RWPE2 (cell line): Measurements from ENCODE around the gene PRR32.

Experiments used
- ATAC-seq: fragments of 200-7000 bp; cut with Tn5 transposase; 3 replicates; pipeline ENCODE4 v1.9.1; 2021; ENCODE audit warnings: low read depth
- DNase-seq: peaks from one replicate; pipeline ENCODE4 v3.0.0-alpha.2; 2020; ENCODE audit warnings: low spot score
- H3K27ac ChIP-seq: fragments of 450-650 bp; 2 replicates; pipeline ENCODE4 v1.5.1; 2017; ENCODE audit warnings: mild to moderate bottlenecking; ENCODE audit not compliant: poor library complexity, severe bottlenecking
- H3K27me3 ChIP-seq: fragments of 250-450 bp; sonication (Bioruptor Pico); 2 replicates; pipeline ENCODE4 v1.5.1; 2021; ENCODE audit warnings: mild to moderate bottlenecking, moderate library complexity; ENCODE audit not compliant: insufficient read depth, poor library complexity, severe bottlenecking
- H3K36me3 ChIP-seq: fragments of 250-450 bp; sonication (Bioruptor Pico); 2 replicates; pipeline ENCODE4 v1.5.1; 2020; ENCODE audit warnings: low read depth, mild to moderate bottlenecking, moderate library complexity
- H3K4me1 ChIP-seq: fragments of 250-450 bp; sonication (Bioruptor Pico); 2 replicates; pipeline ENCODE4 v1.5.1; 2021; ENCODE audit warnings: mild to moderate bottlenecking, moderate library complexity; ENCODE audit not compliant: insufficient read depth, poor library complexity, severe bottlenecking
- H3K4me3 ChIP-seq: fragments of 250-450 bp; sonication (Bioruptor Pico); 2 replicates; pipeline ENCODE4 v1.5.1; 2021; ENCODE audit warnings: mild to moderate bottlenecking, moderate library complexity; ENCODE audit not compliant: severe bottlenecking
- H3K9me3 ChIP-seq: fragments of 250-450 bp; sonication (Bioruptor Pico); 2 replicates; pipeline ENCODE4 v1.5.1; 2021; ENCODE audit warnings: mild to moderate bottlenecking, moderate library complexity; ENCODE audit not compliant: severe bottlenecking
- CTCF ChIP-seq: fragments of 450-650 bp; IDR thresholded peaks from one replicate; pipeline ENCODE4 v1.5.1; 2017; ENCODE audit warnings: mild to moderate bottlenecking, moderate library complexity; ENCODE audit not compliant: poor library complexity, severe bottlenecking

The PRR32 gene

GRCh38 chrX:126815806-126816205 lies 3.7 kb upstream of the PRR32 start:
- Histone ChIP-seq H3K4me1 (no peaks in the 10 kb centered on the region), H3K27ac (no peak overlapping the region), H3K36me3 (no peaks in the 10 kb centered on the region), H3K27me3 (no peaks in the 10 kb centered on the region), H3K9me3 (no peaks in the 10 kb centered on the region), H3K4me3 (no peak overlapping the region)
- ATAC-seq (no peak), DNase-seq (no peak)
- TF ChIP-seq CTCF = no peak

- Histone ChIP-seq H3K4me3 (no peak overlapping the region), H3K27me3 (no peaks in the 10 kb centered on the region), H3K36me3 (no peaks in the 10 kb centered on the region), H3K27ac (no peak overlapping the region), H3K4me1 (no peaks in the 10 kb centered on the region), H3K9me3 (no peaks in the 10 kb centered on the region)
- ATAC-seq (no peak), DNase-seq (no peak)
- no peak for TF ChIP-seq CTCF
Measured at GRCh38 chrX:126820700-126821420, 1.3 kb downstream of the PRR32 start.

- no peak for TF ChIP-seq CTCF
- Histone ChIP-seq H3K27ac (no peak overlapping the region), H3K27me3 (no peaks in the 10 kb centered on the region), H3K9me3 (no peaks in the 10 kb centered on the region), H3K4me3 (no peak overlapping the region), H3K4me1 (no peaks in the 10 kb centered on the region), H3K36me3 (no peaks in the 10 kb centered on the region)
- DNase-seq = no peak
- ATAC-seq = no peak
Measured at GRCh38 chrX:126824338-126825007, 4.9 kb downstream of the PRR32 start.

GRCh38 chrX:126825566-126826193 lies 6.2 kb downstream of the PRR32 start:
- Histone ChIP-seq H3K27ac (no peak overlapping the region), H3K36me3 (no peaks in the 10 kb centered on the region), H3K9me3 (no peaks in the 10 kb centered on the region), H3K4me3 (no peak overlapping the region), H3K27me3 (no peaks in the 10 kb centered on the region), H3K4me1 (no peaks in the 10 kb centered on the region)
- no peak for TF ChIP-seq CTCF
- ATAC-seq (no peak), DNase-seq (no peak)

DNA sequence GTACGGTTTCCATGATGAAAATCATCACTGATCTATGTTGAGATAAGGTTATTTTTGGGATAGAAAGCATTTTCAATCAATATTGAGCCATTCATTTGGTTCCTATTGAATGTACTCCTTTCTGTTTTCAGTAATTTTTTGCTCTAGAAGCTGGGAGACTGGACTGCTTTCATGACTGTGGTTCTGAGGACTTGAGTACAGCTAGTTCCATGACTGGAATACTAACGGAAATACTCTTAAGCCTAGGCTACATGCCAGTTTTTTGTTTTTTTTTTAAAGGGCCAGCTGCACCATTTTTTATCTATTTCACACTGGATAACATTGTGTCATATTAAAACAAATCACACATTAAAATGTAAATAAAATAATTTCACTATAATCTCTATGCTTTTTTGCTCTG lies 16.7 kb downstream of the PRR32 start:
- Histone ChIP-seq H3K27me3 (no peaks in the 10 kb centered on the region), H3K4me3 (no peak overlapping the region), H3K9me3 (no peaks in the 10 kb centered on the region), H3K36me3 (no peaks in the 10 kb centered on the region), H3K4me1 (no peaks in the 10 kb centered on the region), H3K27ac (no peak overlapping the region)
- DNase-seq (no peak), ATAC-seq (no peak)
- TF ChIP-seq CTCF = no peak
